CD14-positive monocyte (primary cell): ENCODE data around the gene GAL. TPM values are rescaled to one million over a fixed set of nuclear protein-coding genes. Genes with fewer than 3 reads are reported as not detected.
A peak's percentile ranks its signal among the peaks of the same experiment; 100 is the strongest.

Source experiments
- DNase-seq, 3 donors: peaks; one replicate each; pipeline ENCODE4 v3.0.0-alpha.2; 2011 to 2022
- H2AFZ ChIP-seq: 2 replicates; pipeline ENCODE4 v1.6.0; 2012; ENCODE audit warnings: mild to moderate bottlenecking, low read depth, low read length, inconsistent platforms; ENCODE audit not compliant: insufficient read depth, poor library complexity, severe bottlenecking
- H3K27ac ChIP-seq, 2 donors: 1 replicate in 1 of 2; 2 replicates in 1 of 2; pipeline ENCODE4 v1.5.1; 2012 to 2013; ENCODE audit warnings: low read length in 2 of 2, control low read depth in 1 of 2, inconsistent platforms in 1 of 2, low read depth in 1 of 2, mild to moderate bottlenecking in 1 of 2
- H3K27me3 ChIP-seq, 2 donors: one replicate each; pipeline versions ENCODE4 v1.6.0 to v1.6.1; 2011 to 2013; ENCODE audit warnings: low read length in 2 of 2; ENCODE audit not compliant: control insufficient read depth in 2 of 2, insufficient read depth in 2 of 2
- H3K36me3 ChIP-seq, 2 donors: replicated peaks in 1 of 2; 1 replicate in 1 of 2; 2 replicates in 1 of 2; pipeline versions ENCODE4 v1.5.1 to v1.6.1; 2012 to 2013; ENCODE audit warnings: low read length in 2 of 2, control low read depth in 1 of 2, inconsistent platforms in 1 of 2, mild to moderate bottlenecking in 1 of 2; ENCODE audit not compliant: insufficient read depth in 2 of 2, control insufficient read depth in 1 of 2
- H3K4me1 ChIP-seq, 2 donors: 1 replicate in 1 of 2; 2 replicates in 1 of 2; pipeline versions ENCODE4 v1.5.1 to v1.6.1; 2012 to 2013; ENCODE audit warnings: low read length in 2 of 2, control low read depth in 1 of 2, inconsistent platforms in 1 of 2, mild to moderate bottlenecking in 1 of 2, moderate library complexity in 1 of 2; ENCODE audit not compliant: insufficient read depth in 2 of 2, control insufficient read depth in 1 of 2
- H3K4me2 ChIP-seq: replicated peaks from 2 replicates; pipeline ENCODE3; 2012; ENCODE audit warnings: low read length, moderate library complexity, mild to moderate bottlenecking; ENCODE audit not compliant: poor library complexity, severe bottlenecking; ENCODE audit errors: extremely low read depth
- H3K4me3 ChIP-seq, 3 experiments: fragments of 200-600 bp in 1 of 3; sonication (generic) in 1 of 3; replicated peaks in 1 of 3; 1 replicate in 2 of 3; 2 replicates in 1 of 3; pipeline ENCODE4 v1.5.1; 2011 to 2013; ENCODE audit warnings: low read length in 3 of 3, mild to moderate bottlenecking in 3 of 3, control low read depth in 2 of 3, low read depth in 2 of 3, inconsistent platforms in 1 of 3, moderate library complexity in 1 of 3
- H3K79me2 ChIP-seq: 2 replicates; pipeline ENCODE4 v1.6.0; 2012; ENCODE audit warnings: mild to moderate bottlenecking, control low read depth, inconsistent platforms, low read length, moderate library complexity; ENCODE audit not compliant: insufficient read depth
- H3K9ac ChIP-seq: 2 replicates; pipeline ENCODE4 v1.6.0; 2017; ENCODE audit warnings: low read length, mild to moderate bottlenecking; ENCODE audit not compliant: insufficient read depth, poor library complexity, severe bottlenecking
- H3K9me3 ChIP-seq, 2 donors: replicated peaks in 1 of 2; 1 replicate in 1 of 2; 2 replicates in 1 of 2; pipeline versions ENCODE4 v1.5.1 to v1.6.1; 2012 to 2013; ENCODE audit warnings: low read length in 2 of 2, control low read depth in 1 of 2; ENCODE audit not compliant: control insufficient read depth in 1 of 2, insufficient read depth in 1 of 2
- H4K20me1 ChIP-seq: 2 replicates; pipeline ENCODE4 v1.6.0; 2012; ENCODE audit warnings: mild to moderate bottlenecking, low read length, control low read depth, moderate library complexity; ENCODE audit not compliant: insufficient read depth
- H3K27ac Mint-ChIP-seq, 7 donors: one replicate each; pipeline ENCODE4 v1.8.0; 2020; ENCODE audit warnings: mild to moderate bottlenecking in 7 of 7, mixed read lengths in 7 of 7, moderate library complexity in 6 of 7, inconsistent platforms in 2 of 7
- H3K27me3 Mint-ChIP-seq, 3 donors: one replicate each; pipeline ENCODE4 v1.8.0; 2021 to 2022; ENCODE audit warnings: low read depth in 3 of 3, mild to moderate bottlenecking in 3 of 3, mixed read lengths in 3 of 3, moderate library complexity in 3 of 3, inconsistent platforms in 1 of 3
- H3K36me3 Mint-ChIP-seq, 2 donors: one replicate each; pipeline ENCODE4 v1.8.0; 2020; ENCODE audit warnings: mixed read lengths in 2 of 2, inconsistent platforms in 1 of 2, mild to moderate bottlenecking in 1 of 2
- H3K4me1 Mint-ChIP-seq: one replicate; pipeline ENCODE4 v1.8.0; 2020; ENCODE audit warnings: mild to moderate bottlenecking, mixed read lengths
- H3K4me3 Mint-ChIP-seq, 2 donors: one replicate each; pipeline ENCODE4 v1.8.0; 2020; ENCODE audit warnings: mild to moderate bottlenecking in 2 of 2, mixed read lengths in 2 of 2, moderate library complexity in 1 of 2
- H3K9me3 Mint-ChIP-seq, 7 donors: one replicate each; pipeline ENCODE4 v1.8.0; 2020 to 2022; ENCODE audit warnings: mixed read lengths in 7 of 7, mild to moderate bottlenecking in 6 of 7, moderate library complexity in 6 of 7, inconsistent platforms in 2 of 7
- CTCF ChIP-seq: fragments of 200-600 bp; IDR thresholded peaks from one replicate; pipeline ENCODE4 v1.8.0; 2022; ENCODE audit warnings: antibody characterized with exemption, mild to moderate bottlenecking
- WGBS: methylation state at CpG from one replicate; pipeline ENCODE4 v1.1.5; 2013; ENCODE audit warnings: missing lambda C conversion rate; ENCODE audit not compliant: insufficient coverage; 5-methylcytosine and 5-hydroxymethylcytosine counted together
- intact Hi-C, 2 donors: fragments of 100-400 bp; cut with micrococcal nuclease; formaldehyde crosslinking; loops; one replicate each; pipeline versions ENCODE4 v1.15.0 to v1.15.1; 2023
- polyA plus RNA-seq, 3 donors: library from polyadenylated mRNA; depleted of rRNA in 1 of 3; unstranded in 2 of 3; stranded (reverse) in 1 of 3; fragments of 300-500 nt in 2 of 3; fragments of >200 nt in 1 of 3; fragmentation: Illumina TruSeq in 2 of 3; gene quantifications; 1 replicate in 2 of 3; 2 replicates in 1 of 3; pipeline ENCODE4 v1.2.3, GENCODE V29; 2012 to 2021

The GAL gene
- polyA plus RNA-seq, 3 donors, result not detected

DNA sequence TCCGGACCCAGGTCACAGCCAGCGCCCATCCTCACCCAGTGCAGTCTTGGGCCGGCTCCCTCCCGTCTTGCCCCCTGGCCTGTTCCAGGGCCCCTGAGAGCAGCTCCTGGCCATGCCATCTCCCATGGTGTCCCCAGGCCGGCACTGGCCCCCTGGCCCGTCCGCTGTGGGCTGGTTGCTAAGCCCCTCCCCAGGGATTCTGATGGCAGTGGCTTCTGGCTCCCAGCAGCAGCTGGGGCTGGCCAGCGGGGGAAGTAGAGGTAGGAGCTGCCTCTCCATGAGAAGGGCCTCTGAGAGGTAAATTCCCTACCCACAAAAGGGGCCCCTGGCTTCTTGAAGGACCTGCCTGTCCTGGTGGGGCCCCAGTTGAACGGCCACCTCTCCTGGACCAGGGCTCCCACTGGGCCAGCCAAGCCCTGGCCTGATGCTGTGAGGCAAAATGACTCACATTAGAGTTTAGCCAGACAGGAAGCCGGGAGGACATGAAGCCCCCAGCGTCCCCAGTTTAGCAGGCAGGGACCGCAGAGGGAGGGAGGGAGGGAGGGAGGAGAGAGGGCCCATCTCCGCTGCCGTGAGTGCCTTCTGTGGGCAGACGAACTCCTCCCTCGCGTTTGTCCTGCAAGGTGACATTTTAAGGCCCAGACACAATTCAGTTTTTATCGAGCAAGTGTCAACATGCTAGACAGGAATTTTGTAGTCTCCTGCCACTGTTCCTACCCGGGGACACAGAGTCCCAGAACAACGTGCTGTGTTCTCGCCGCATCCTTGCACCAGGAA lies 32.9 kb upstream of the GAL start:
- Histone ChIP-seq H3K27me3 (peaks cover 0 to 13% of the 10 kb centered on the region in 2 donors), H3K9ac (no peak overlapping the region), H3K79me2 (no peaks in the 10 kb centered on the region), H3K4me1 (no peaks in the 10 kb centered on the region), H3K36me3 (no peaks in the 10 kb centered on the region), H3K27ac (no peak overlapping the region), H4K20me1 (no peaks in the 10 kb centered on the region), H3K9me3 (peaks cover 8 to 13% of the 10 kb centered on the region in 2 donors), H2AFZ (no peak overlapping the region), H3K4me2 (no peak overlapping the region), H3K4me3 (no peak overlapping the region)
- H3K27ac Mint-ChIP-seq, result peak overlapping the region in 1 of 7 donors; percentile 28
- no peak for DNase-seq
- peaks cover 2% of the 10 kb centered on the region for H3K4me1 Mint-ChIP-seq
- peaks cover 10 to 26% (median 17%) of the 10 kb centered on the region in 7 donors for H3K9me3 Mint-ChIP-seq
- no peaks in the 10 kb centered on the region for H3K36me3 Mint-ChIP-seq
- intact Hi-C loops, result no loop called here
- no peak for TF ChIP-seq CTCF
- no peak overlapping the region for H3K4me3 Mint-ChIP-seq
- peaks cover 8 to 42% (median 20%) of the 10 kb centered on the region in 3 donors for H3K27me3 Mint-ChIP-seq
- WGBS, result 78% methylated on average over 16 of the region's 22 CpGs

DNA sequence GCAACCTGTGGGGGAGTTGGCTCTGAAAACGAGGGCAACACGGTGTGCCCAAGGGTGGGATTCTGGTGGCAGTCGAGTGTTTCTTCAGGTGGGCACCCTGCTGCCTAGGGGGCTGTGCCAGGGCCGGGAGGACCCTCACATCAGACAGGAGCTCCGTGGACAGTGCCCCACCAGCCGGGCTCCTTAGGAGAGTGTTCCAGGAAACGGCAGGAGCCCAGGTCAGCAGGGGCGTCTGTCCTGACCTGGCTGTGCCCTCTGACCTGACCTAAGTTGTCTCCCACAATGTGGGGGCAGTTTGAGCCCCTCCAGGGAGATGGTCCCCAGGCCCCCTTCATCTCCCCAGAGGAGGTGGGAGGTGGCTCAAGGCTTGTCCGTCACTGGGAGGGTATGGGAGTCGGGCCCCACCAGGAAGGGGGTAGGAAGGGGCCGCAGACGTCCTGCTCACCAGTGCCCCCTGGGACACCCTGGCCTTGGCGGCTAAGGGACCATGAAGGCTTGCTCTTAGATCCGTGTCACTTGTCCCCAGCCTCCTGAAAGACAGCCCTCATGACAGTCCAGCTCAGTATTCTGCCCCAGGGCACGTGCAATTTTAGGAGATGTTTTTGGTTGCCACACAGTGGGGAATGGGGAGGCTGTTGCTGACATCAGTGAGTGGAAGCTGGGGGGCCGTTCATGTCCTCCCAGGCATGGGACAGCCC lies 32.2 kb upstream of the GAL start:
- H3K9ac ChIP-seq, result no peak overlapping the region
- TF ChIP-seq CTCF, result no peak
- peaks cover 5 to 6% of the 10 kb centered on the region in 2 donors for H3K9me3 ChIP-seq
- H4K20me1 ChIP-seq, result no peaks in the 10 kb centered on the region
- Mint-ChIP-seq H3K4me3 (no peak overlapping the region), H3K27me3 (peaks cover 11 to 41% (median 17%) of the 10 kb centered on the region in 3 donors), H3K27ac (peak overlapping the region in 1 of 7 donors; percentile 28), H3K36me3 (no peaks in the 10 kb centered on the region), H3K4me1 (peaks cover 2% of the 10 kb centered on the region), H3K9me3 (peaks cover 5 to 18% (median 12%) of the 10 kb centered on the region in 7 donors)
- WGBS, result 88% methylated on average over 15 of the region's 16 CpGs
- peaks cover 0 to 13% of the 10 kb centered on the region in 2 donors for H3K27me3 ChIP-seq
- no peak overlapping the region for H2AFZ ChIP-seq
- H3K27ac ChIP-seq, result no peak overlapping the region
- no peaks in the 10 kb centered on the region for H3K79me2 ChIP-seq
- no peak overlapping the region for H3K4me3 ChIP-seq
- H3K4me1 ChIP-seq, result no peaks in the 10 kb centered on the region
- DNase-seq, result no peak
- H3K4me2 ChIP-seq, result no peak overlapping the region
- intact Hi-C loops, result no loop called here
- no peaks in the 10 kb centered on the region for H3K36me3 ChIP-seq
